GM18868 (cell line): Measurements from ENCODE around the gene TRIM40.
A peak's percentile ranks its signal among the peaks of the same experiment; 100 is the strongest.
"Not testable (repeated sequence)": the region's sequence is repeated elsewhere in the genome, so short reads cannot be mapped to it uniquely, and the experiment has no call there.

Experiments used
- ATAC-seq: cut with Tn5 transposase; IDR thresholded peaks from one replicate; pipeline ENCODE4 v1.9.1; 2021; ENCODE audit warnings: mild to moderate bottlenecking, moderate library complexity; ENCODE audit not compliant: unreplicated experiment

The TRIM40 gene

DNA sequence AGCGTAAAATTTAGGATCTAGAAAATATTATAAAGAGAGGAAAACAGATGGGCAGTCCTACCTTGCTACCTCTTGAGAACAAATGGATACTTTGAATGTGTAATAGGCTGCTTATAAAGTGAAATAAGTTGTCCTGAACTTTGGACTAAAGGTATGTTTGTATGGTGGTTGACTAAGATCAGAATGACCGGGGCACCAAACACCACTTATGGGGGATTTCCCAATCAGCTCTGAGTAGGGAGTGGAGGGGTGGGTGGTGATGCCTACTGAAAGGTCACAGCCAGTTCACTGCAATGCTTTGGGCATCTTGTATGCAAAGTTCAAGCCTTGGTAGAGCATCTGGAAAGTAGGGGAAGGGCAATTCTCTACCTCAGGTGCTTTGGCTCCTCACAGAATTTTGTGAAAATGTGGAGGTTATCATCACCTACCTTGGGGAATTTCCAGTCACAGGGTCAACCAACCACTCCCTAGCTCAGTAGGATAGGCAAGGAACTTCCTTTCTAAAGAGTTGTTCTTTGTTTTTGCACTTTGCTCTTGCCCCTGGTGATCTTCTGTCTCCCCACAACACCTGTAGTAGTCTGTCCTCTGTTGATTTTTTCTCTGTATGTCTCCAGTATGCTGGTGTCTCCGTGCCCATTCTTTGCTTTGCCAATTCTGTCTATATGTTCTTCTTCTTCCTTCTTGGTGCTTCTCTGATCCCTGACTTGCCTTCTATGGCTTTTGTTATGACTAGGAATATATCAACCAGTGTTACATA, 22.8 kb upstream of the TRIM40 start, which contains the start of gene TRIM31:
Gene TRIM31 (minus strand): TSS at position 88 of the 757 bp plus-strand sequence. CDS start 285 bp downstream, outside the sequence.
- ATAC-seq: peak; percentile 76

- no peak for ATAC-seq
Measured at GRCh38 chr6:30113841-30114240, 22.1 kb upstream of the TRIM40 start.

DNA sequence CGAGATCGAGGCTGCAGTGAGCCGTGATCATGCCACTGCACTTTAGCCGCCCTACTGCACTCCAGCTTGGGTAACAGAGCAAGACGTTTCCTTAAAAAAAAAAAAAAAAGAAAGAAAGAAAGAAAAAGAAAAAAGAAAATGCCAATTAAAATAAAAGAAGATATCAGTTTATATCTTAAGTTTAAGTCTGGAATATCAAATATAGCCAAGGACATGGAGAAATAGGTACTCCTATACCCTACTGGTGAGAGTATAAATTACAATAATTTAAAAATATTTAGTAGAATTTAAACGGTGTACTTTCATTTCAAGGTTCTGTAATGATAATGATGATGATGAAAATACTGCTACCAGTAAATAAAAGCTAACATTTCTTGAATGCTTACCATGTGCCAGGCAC, 19.2 kb upstream of the TRIM40 start:
- ATAC-seq: no peak

- not testable (repeated sequence) for ATAC-seq
Measured at GRCh38 chr6:30118691-30119090, 17.2 kb upstream of the TRIM40 start.

GRCh38 chr6:30121446-30122366, 14.2 kb upstream of the TRIM40 start:
- ATAC-seq: no peak

GRCh38 chr6:30122515-30122914, 13.4 kb upstream of the TRIM40 start:
- no peak for ATAC-seq

- ATAC-seq: no peak
Measured at GRCh38 chr6:30127238-30128093, 8.5 kb upstream of the TRIM40 start.

- ATAC-seq: no peak
Measured at GRCh38 chr6:30129265-30130178, 6.4 kb upstream of the TRIM40 start.

GRCh38 chr6:30130179-30130679, 5.7 kb upstream of the TRIM40 start:
- no peak for ATAC-seq

- ATAC-seq: peak; percentile 56
Measured at GRCh38 chr6:30130887-30131862, 4.8 kb upstream of the TRIM40 start.

DNA sequence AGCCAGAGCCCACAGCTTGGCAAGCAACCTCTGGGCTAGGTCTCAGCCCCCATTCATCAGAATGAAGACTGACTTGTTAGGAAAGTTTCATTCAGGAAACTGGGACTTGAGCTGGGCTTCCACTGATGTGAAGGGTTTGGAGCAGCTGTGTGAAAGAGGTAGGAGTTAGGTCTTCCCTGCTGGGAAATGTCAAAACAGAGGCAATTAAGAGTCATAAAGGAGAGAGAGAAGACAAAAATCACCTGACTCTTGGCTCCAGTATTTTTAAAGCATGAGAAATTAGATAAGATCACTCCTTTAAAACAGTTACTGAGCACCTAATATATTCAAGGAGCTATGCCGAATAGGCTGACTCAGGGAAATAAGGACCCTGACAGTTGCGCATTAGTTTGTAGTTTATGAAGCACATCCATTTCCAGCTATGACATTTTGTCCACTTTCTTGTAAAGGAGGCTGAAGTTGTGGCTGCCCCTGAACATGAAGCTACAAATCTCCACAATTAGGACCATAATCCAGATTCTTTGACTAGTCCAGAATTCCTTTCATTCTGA, 3.9 kb upstream of the TRIM40 start:
- ATAC-seq: no peak

- ATAC-seq: no peak
Measured at GRCh38 chr6:30135147-30135546, 793 bp upstream of the TRIM40 start.

GRCh38 chr6:30136570-30137286, 788 bp downstream of the TRIM40 start:
- no peak for ATAC-seq

GRCh38 chr6:30140240-30140639, 4.3 kb downstream of the TRIM40 start:
- ATAC-seq: not testable (repeated sequence)

- no peak for ATAC-seq
Measured at GRCh38 chr6:30142665-30143064, 6.7 kb downstream of the TRIM40 start.

- ATAC-seq: no peak
Measured at GRCh38 chr6:30143780-30144179, 7.8 kb downstream of the TRIM40 start.

DNA sequence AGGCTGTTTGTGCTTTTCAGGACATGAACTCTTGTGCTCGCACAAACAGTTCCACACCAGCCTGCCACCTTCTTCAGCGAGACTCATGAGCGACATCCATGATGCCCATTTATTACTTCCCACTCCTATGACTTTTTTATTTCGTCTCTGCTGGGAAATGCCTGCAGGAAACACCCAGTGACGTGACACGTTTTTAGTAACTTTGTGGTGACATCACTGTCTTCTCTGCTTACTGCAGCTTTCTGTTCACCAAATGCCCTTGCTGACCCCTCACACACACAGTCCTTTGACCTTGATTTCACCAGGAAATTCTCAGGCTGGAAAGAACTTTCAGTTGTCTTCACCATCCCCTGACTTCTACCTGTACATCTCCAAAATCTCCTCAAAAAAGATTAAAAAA, 8.9 kb downstream of the TRIM40 start:
- ATAC-seq: no peak

- ATAC-seq: no peak
Measured at GRCh38 chr6:30145818-30146217, 9.9 kb downstream of the TRIM40 start.
